Brain microvascular endothelial cell (primary cell): Measurements from ENCODE around the gene PTPRN2.

ENCODE experiments used
- DNase-seq: peaks from one replicate; pipeline ENCODE4 v3.0.0-alpha.2; 2020
- H3K27ac ChIP-seq: fragments of 250-450 bp; sonication (Bioruptor Pico); 2 replicates; pipeline ENCODE4 v1.5.1; 2020; ENCODE audit warnings: mild to moderate bottlenecking, moderate library complexity
- H3K27me3 ChIP-seq: fragments of 250-450 bp; sonication (Bioruptor Pico); replicated peaks from 2 replicates; pipeline ENCODE4 v1.5.1; 2020; ENCODE audit warnings: mild to moderate bottlenecking
- H3K36me3 ChIP-seq: fragments of 250-450 bp; sonication (Bioruptor Pico); replicated peaks from 2 replicates; pipeline ENCODE4 v1.5.1; 2020; ENCODE audit warnings: mild to moderate bottlenecking
- H3K4me3 ChIP-seq: 2 replicates; pipeline ENCODE4 v1.5.1; 2011; ENCODE audit warnings: low read depth, mild to moderate bottlenecking, control low read depth, low read length, moderate library complexity
- in situ Hi-C: cut with HindIII; loops from 2 replicates; pipeline ENCODE4 v1.10.0; 2017; ENCODE audit warnings: low sequenced_read_pairs, low pct_ligation_motif_present
- TF ChIP-seq, protein P1 (sequence below): IDR thresholded peaks from 2 replicates; pipeline ENCODE4 v1.5.1; 2011; ENCODE audit warnings: low read depth, mild to moderate bottlenecking, moderate library complexity, low read length, control low read depth, inconsistent platforms; ENCODE audit errors: missing control alignments

The PTPRN2 gene

DNA sequence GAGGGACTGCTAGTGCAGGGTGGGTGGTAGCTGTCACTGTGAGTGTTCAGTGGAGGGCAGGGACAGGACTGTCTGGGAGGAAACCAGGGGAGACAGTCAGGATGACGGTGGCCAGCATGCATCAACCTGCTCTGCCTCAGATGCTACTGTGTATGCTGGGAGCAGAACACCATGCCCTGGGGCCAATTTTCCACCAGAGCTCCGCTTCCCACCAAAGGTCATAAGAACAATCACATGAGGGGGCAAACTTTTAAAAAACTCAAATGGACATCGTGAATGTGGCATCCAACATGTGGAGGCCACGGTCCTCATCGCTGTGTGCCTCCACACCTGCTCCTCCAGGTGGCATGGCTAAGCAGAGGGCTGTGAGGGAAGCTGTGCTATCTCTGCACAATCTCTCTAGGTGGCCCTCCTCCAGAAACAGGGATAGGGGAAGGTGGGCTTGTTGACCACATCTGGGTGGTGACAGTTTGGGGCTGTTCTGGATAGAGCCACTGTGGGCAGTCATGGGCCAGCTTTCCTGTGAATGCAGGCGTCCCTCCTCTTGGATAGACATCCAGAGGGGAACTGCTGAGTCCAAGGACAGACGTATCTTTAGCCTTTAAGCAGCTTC, 411.0 kb downstream of the PTPRN2 start:
- H3K27me3 ChIP-seq: no peaks in the 10 kb centered on the region
- in situ Hi-C loops: no loop called here
- no peak overlapping the region for H3K4me3 ChIP-seq
- no peaks in the 10 kb centered on the region for H3K36me3 ChIP-seq
- TF ChIP-seq, protein P1, sequence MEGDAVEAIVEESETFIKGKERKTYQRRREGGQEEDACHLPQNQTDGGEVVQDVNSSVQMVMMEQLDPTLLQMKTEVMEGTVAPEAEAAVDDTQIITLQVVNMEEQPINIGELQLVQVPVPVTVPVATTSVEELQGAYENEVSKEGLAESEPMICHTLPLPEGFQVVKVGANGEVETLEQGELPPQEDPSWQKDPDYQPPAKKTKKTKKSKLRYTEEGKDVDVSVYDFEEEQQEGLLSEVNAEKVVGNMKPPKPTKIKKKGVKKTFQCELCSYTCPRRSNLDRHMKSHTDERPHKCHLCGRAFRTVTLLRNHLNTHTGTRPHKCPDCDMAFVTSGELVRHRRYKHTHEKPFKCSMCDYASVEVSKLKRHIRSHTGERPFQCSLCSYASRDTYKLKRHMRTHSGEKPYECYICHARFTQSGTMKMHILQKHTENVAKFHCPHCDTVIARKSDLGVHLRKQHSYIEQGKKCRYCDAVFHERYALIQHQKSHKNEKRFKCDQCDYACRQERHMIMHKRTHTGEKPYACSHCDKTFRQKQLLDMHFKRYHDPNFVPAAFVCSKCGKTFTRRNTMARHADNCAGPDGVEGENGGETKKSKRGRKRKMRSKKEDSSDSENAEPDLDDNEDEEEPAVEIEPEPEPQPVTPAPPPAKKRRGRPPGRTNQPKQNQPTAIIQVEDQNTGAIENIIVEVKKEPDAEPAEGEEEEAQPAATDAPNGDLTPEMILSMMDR: no peak
- H3K27ac ChIP-seq: no peak overlapping the region
- DNase-seq: no peak

DNA sequence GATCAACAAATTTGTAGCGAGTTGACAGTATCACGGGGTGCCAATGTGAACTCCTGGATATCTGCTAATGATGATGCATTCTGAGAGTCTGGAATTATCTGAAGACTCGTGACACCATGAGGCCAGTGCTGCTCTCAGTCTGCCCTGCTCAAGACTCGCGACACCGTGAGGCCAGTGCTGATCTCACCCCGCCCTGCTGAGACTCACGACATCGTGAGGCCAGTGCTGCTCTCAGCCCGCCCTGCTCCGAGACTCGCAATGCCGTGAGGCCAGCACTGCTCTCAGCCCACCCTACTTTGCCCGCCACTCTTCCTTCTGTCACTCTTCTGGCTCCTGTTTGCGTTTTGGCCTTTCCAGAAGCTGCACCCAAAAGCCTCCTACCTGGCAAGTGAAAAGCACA, 411.8 kb downstream of the PTPRN2 start:
- DNase-seq: no peak
- Histone ChIP-seq H3K27me3 (no peaks in the 10 kb centered on the region), H3K36me3 (no peaks in the 10 kb centered on the region), H3K27ac (no peak overlapping the region), H3K4me3 (no peak overlapping the region)
- TF ChIP-seq, protein P1: no peak
- in situ Hi-C loops: no loop called here

DNA sequence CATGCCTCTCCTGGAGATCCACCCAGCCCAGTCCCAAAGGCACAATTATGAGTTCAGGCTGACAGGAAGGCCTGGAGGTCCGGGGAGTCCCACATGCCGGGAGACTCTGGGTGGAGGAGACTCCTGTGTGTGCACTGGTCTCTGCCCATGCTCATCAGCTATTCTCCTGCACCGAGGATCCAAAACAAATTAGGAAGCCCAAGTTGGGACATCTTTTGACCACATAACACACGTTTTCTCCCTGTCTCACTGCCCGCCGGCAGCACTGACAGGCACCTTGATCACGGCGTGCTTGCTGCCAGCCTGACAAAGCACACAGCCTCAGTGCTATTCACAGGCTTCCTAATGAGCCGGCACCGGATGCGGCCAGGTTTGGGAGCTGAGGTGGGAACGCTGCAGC, 412.7 kb downstream of the PTPRN2 start:
- no peak overlapping the region for H3K4me3 ChIP-seq
- H3K27ac ChIP-seq: no peak overlapping the region
- H3K36me3 ChIP-seq: no peaks in the 10 kb centered on the region
- TF ChIP-seq, protein P1: no peak
- no peak for DNase-seq
- in situ Hi-C loops: no loop called here
- no peaks in the 10 kb centered on the region for H3K27me3 ChIP-seq

DNA sequence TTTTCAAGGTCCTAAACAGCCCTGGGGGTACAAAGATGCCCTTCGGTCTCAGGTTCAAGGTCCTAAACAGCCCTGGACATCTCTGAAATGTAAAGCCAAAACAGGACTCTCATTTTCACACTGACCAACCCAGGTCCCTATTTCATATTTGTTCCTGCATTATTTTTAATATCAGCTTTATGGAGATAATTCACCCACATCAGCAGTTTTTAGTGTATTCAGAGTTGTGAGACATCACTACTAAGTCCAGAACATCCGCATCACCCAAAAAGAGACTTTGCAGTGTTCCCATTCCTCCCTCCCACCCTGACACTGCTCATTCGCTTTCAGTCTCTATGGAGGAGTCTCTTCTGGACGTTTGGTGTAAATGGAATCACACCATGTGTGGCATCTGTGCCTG, 420.2 kb downstream of the PTPRN2 start:
- Histone ChIP-seq H3K27ac (no peak overlapping the region), H3K27me3 (no peaks in the 10 kb centered on the region), H3K4me3 (no peak overlapping the region), H3K36me3 (no peaks in the 10 kb centered on the region)
- TF ChIP-seq, protein P1: no peak
- in situ Hi-C loops: no loop called here
- DNase-seq: no peak

DNA sequence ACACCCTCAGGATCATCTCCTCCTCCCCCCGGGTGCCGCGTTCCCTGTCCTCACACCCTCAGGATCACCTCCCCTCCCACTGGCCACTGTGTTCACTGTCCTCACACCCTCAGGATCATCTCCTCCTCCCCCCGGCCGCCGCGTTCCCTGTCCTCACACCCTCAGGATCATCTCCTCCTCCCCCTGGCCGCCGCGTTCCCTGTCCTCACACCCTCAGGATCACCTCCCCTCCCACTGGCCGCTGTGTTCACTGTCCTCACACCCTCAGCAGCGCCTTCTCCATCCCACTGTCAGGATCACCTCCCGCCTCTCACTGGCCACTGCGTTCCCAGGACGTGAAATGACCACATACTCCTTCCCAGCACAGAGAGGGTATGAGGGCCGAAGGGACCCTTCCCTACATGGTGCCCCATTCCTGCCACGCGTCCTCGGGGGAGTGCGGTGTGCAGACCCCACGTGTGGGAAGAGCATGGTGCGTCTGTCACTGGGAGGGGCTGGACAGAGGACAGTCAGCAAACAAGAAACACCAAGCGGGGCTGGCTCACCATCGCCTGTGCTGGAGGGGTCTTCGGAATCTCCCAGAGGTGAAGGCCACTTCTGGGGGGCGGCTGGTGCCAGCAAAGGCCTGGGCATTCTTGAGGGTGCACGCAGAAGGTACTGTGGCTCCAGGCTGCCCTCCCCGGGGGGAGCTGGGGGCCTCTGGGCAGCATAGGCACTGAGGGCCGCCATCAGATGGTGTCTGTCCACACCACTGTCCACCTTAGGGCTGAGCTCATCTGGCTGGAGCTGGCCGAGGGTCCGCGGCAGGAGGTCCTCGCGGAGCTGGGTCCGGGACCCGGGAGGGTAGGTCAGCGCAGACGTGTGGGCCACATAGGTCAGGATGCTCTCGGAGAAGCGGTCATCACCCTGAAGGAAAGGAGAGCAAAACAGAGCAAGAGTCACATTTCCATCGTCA, 421.0 kb downstream of the PTPRN2 start:
- DNase-seq: no peak
- TF ChIP-seq, protein P1: no peak
- Histone ChIP-seq H3K4me3 (no peak overlapping the region), H3K27ac (no peak overlapping the region), H3K36me3 (no peaks in the 10 kb centered on the region), H3K27me3 (no peaks in the 10 kb centered on the region)
- in situ Hi-C loops: no loop called here
